Mesenteric fat pad (tissue), 1 donor: ENCODE data around the gene GATA3. TPM values are rescaled to one million over a fixed set of nuclear protein-coding genes. Genes with fewer than 3 reads are reported as not detected.

Source experiments
- DNase-seq: peaks from one replicate; pipeline ENCODE4 v3.0.0-alpha.2; 2020; ENCODE audit warnings: low spot score
- total RNA-seq: library from RNA; stranded (reverse); fragmentation: NEBNext Ultra II Directional; extraction: Animal tissue kit (Norgen Biotek cat#: 25700); gene quantifications from one replicate; pipeline ENCODE4 v1.2.1, GENCODE V29; 2021
- donor health status: DM: yes; HTN: yes; CAD: no.

Gene GATA3
- total RNA-seq, 1 donor from 2014 or later, result 5.5 TPM

GRCh38 chr10:8050556-8051108 is 3.9 kb upstream of the GATA3 start:
- DNase-seq, result peak; percentile 89

- peak; percentile 62 for DNase-seq
These were observed 3.2 kb upstream of the GATA3 start for GRCh38 chr10:8051109-8051821.

GRCh38 chr10:8051851-8052257 is 2.6 kb upstream of the GATA3 start:
- peak; percentile 68 for DNase-seq

- no peak for DNase-seq
These were observed 2.0 kb upstream of the GATA3 start for GRCh38 chr10:8052341-8052955.

GRCh38 chr10:8052956-8053445 is 1.5 kb upstream of the GATA3 start:
- DNase-seq, result no peak

- DNase-seq, result peak; percentile 90
These were observed 843 bp upstream of the GATA3 start for GRCh38 chr10:8053446-8054243.

- peak; percentile 87 for DNase-seq
These were observed 319 bp upstream of the GATA3 start for GRCh38 chr10:8054244-8054493.

- DNase-seq, result peak; percentile 88
These were observed 1.2 kb downstream of the GATA3 start for GRCh38 chr10:8055420-8056349.

GRCh38 chr10:8056378-8056777 is 1.9 kb downstream of the GATA3 start:
- DNase-seq, result no peak

- DNase-seq, result no peak
These were observed 2.4 kb downstream of the GATA3 start for GRCh38 chr10:8056871-8057331.

GRCh38 chr10:8057636-8058273 is 3.3 kb downstream of the GATA3 start:
- peak; percentile 67 for DNase-seq

- DNase-seq, result no peak
These were observed 4.0 kb downstream of the GATA3 start for GRCh38 chr10:8058274-8059111.

- no peak for DNase-seq
These were observed 4.9 kb downstream of the GATA3 start for GRCh38 chr10:8059191-8059936.

GRCh38 chr10:8060010-8060703 is 5.7 kb downstream of the GATA3 start:
- DNase-seq, result no peak

- no peak for DNase-seq
These were observed 6.2 kb downstream of the GATA3 start for GRCh38 chr10:8060704-8061121.

GRCh38 chr10:8061274-8062211 is 7.1 kb downstream of the GATA3 start:
- DNase-seq, result no peak
